ENCODE results near the gene MROH9. TPM values are rescaled to one million over a fixed set of nuclear protein-coding genes. Genes with fewer than 3 reads are reported as not detected.

The MROH9 gene
- total RNA-seq, 2 donors from 2014 or later: not detected

GRCh38 chr1:171062902-171063301, 127.6 kb downstream of the MROH9 start:
- Mint-ChIP-seq H3K27ac (no peak overlapping the region), H3K36me3 (ENCODE audit: low read depth) (no peaks in the 10 kb centered on the region), H3K27me3 (peaks cover 1% of the 10 kb centered on the region), H3K4me3 (no peak overlapping the region), H3K4me1 (no peaks in the 10 kb centered on the region)
- no peaks in the 10 kb centered on the region for H3K9me3 ChIP-seq (ENCODE audit: control insufficient read depth, low read length, poor library complexity, severe bottlenecking)
- no peak for ATAC-seq
- DNase-seq: no peak

GRCh38 chr1:171075041-171075440, 139.7 kb downstream of the MROH9 start:
- Mint-ChIP-seq H3K27me3 (peaks cover 10% of the 10 kb centered on the region), H3K4me1 (no peaks in the 10 kb centered on the region), H3K4me3 (no peak overlapping the region), H3K36me3 (ENCODE audit: low read depth) (peaks cover 3% of the 10 kb centered on the region), H3K27ac (no peak overlapping the region)
- no peak for ATAC-seq
- DNase-seq: no peak
- H3K9me3 ChIP-seq (ENCODE audit: control insufficient read depth, low read length, poor library complexity, severe bottlenecking): no peaks in the 10 kb centered on the region

- no peaks in the 10 kb centered on the region for H3K9me3 ChIP-seq (ENCODE audit: control insufficient read depth, low read length, poor library complexity, severe bottlenecking)
- Mint-ChIP-seq H3K27me3 (peaks cover 28% of the 10 kb centered on the region), H3K4me3 (no peak overlapping the region), H3K27ac (no peak overlapping the region), H3K36me3 (ENCODE audit: low read depth) (peaks cover 3% of the 10 kb centered on the region), H3K4me1 (no peaks in the 10 kb centered on the region)
- no peak for ATAC-seq
- no peak for DNase-seq
Measured at GRCh38 chr1:171081314-171081753, 146.0 kb downstream of the MROH9 start.

GRCh38 chr1:171081763-171082201, 146.4 kb downstream of the MROH9 start:
- H3K27me3 Mint-ChIP-seq: peaks cover 28% of the 10 kb centered on the region
- H3K9me3 ChIP-seq (ENCODE audit: control insufficient read depth, low read length, poor library complexity, severe bottlenecking): no peaks in the 10 kb centered on the region

GRCh38 chr1:171082606-171083005, 147.3 kb downstream of the MROH9 start:
- ATAC-seq: no peak
- H3K4me1 Mint-ChIP-seq: no peaks in the 10 kb centered on the region
- H3K27me3 Mint-ChIP-seq: peaks cover 25% of the 10 kb centered on the region
- H3K27ac Mint-ChIP-seq: no peak overlapping the region
- no peaks in the 10 kb centered on the region for H3K9me3 ChIP-seq (ENCODE audit: control insufficient read depth, low read length, poor library complexity, severe bottlenecking)
- DNase-seq: no peak
- H3K4me3 Mint-ChIP-seq: no peak overlapping the region
- H3K36me3 Mint-ChIP-seq (ENCODE audit: low read depth): no peaks in the 10 kb centered on the region

More at GRCh38 chr1:171081763-171082201, 146.4 kb downstream of the MROH9 start:
- no peak for DNase-seq
- no peak for ATAC-seq
- H3K4me3 Mint-ChIP-seq: no peak overlapping the region
- H3K36me3 Mint-ChIP-seq (ENCODE audit: low read depth): no peaks in the 10 kb centered on the region
- H3K27ac Mint-ChIP-seq: no peak overlapping the region
- H3K4me1 Mint-ChIP-seq: no peaks in the 10 kb centered on the region

GRCh38 chr1:171083222-171083621, 147.9 kb downstream of the MROH9 start:
- Mint-ChIP-seq H3K4me1 (no peaks in the 10 kb centered on the region), H3K36me3 (ENCODE audit: low read depth) (no peaks in the 10 kb centered on the region), H3K27ac (no peak overlapping the region), H3K27me3 (peaks cover 25% of the 10 kb centered on the region), H3K4me3 (no peak overlapping the region)
- ATAC-seq: no peak
- no peak for DNase-seq
- H3K9me3 ChIP-seq (ENCODE audit: control insufficient read depth, low read length, poor library complexity, severe bottlenecking): no peaks in the 10 kb centered on the region

GRCh38 chr1:171084091-171084490, 148.8 kb downstream of the MROH9 start:
- no peaks in the 10 kb centered on the region for H3K4me1 Mint-ChIP-seq
- no peak overlapping the region for H3K27ac Mint-ChIP-seq
- H3K9me3 ChIP-seq (ENCODE audit: control insufficient read depth, low read length, poor library complexity, severe bottlenecking): no peaks in the 10 kb centered on the region
- no peak for ATAC-seq
- peaks cover 25% of the 10 kb centered on the region for H3K27me3 Mint-ChIP-seq
- H3K36me3 Mint-ChIP-seq (ENCODE audit: low read depth): no peaks in the 10 kb centered on the region
- DNase-seq: no peak
- no peak overlapping the region for H3K4me3 Mint-ChIP-seq

- peaks cover 25% of the 10 kb centered on the region for H3K27me3 Mint-ChIP-seq
- H3K4me3 Mint-ChIP-seq: no peak overlapping the region
- H3K27ac Mint-ChIP-seq: no peak overlapping the region
Measured at GRCh38 chr1:171084870-171085269, 149.5 kb downstream of the MROH9 start.

GRCh38 chr1:171087896-171088295, 152.6 kb downstream of the MROH9 start:
- H3K27me3 Mint-ChIP-seq: peaks cover 27% of the 10 kb centered on the region
- no peaks in the 10 kb centered on the region for H3K36me3 Mint-ChIP-seq (ENCODE audit: low read depth)
- H3K27ac Mint-ChIP-seq: no peak overlapping the region
- ATAC-seq (no peak), DNase-seq (no peak)
- H3K9me3 ChIP-seq (ENCODE audit: control insufficient read depth, low read length, poor library complexity, severe bottlenecking): no peaks in the 10 kb centered on the region
- peaks cover 2% of the 10 kb centered on the region for H3K4me1 Mint-ChIP-seq
- H3K4me3 Mint-ChIP-seq: no peak overlapping the region

More at GRCh38 chr1:171084870-171085269, 149.5 kb downstream of the MROH9 start:
- H3K36me3 Mint-ChIP-seq (ENCODE audit: low read depth): no peaks in the 10 kb centered on the region
- H3K4me1 Mint-ChIP-seq: no peaks in the 10 kb centered on the region
- DNase-seq (no peak), ATAC-seq (no peak)
- H3K9me3 ChIP-seq (ENCODE audit: control insufficient read depth, low read length, poor library complexity, severe bottlenecking): no peaks in the 10 kb centered on the region

- H3K4me3 Mint-ChIP-seq: no peak within 1 kb of the TSS
- peaks cover 18% of the 10 kb centered on the region for H3K27me3 Mint-ChIP-seq
- DNase-seq (no peak), ATAC-seq (no peak)
- H3K9me3 ChIP-seq (ENCODE audit: control insufficient read depth, low read length, poor library complexity, severe bottlenecking): no peaks in the 10 kb centered on the region
- H3K4me1 Mint-ChIP-seq: peaks cover 2% of the 10 kb centered on the region
- H3K36me3 Mint-ChIP-seq (ENCODE audit: low read depth): no peaks in the 10 kb centered on the region
- no peak within 1 kb of the TSS for H3K27ac Mint-ChIP-seq
Measured at GRCh38 chr1:171090604-171091003, 155.3 kb downstream of the MROH9 start, which contains the start of gene FMO3. FMO3 (plus strand) TSS chr1:171090905; CDS start chr1:171092659, 1,754 bp downstream.

- no peak for ATAC-seq
- Mint-ChIP-seq H3K27me3 (peaks cover 25% of the 10 kb centered on the region), H3K4me3 (no peak overlapping the region), H3K36me3 (ENCODE audit: low read depth) (no peaks in the 10 kb centered on the region), H3K27ac (no peak overlapping the region), H3K4me1 (no peaks in the 10 kb centered on the region)
- H3K9me3 ChIP-seq (ENCODE audit: control insufficient read depth, low read length, poor library complexity, severe bottlenecking): no peaks in the 10 kb centered on the region
- no peak for DNase-seq
Measured at GRCh38 chr1:171103862-171104261, 168.5 kb downstream of the MROH9 start.

GRCh38 chr1:171107262-171107940, 172.1 kb downstream of the MROH9 start:
- peaks cover 37% of the 10 kb centered on the region for H3K27me3 Mint-ChIP-seq
- no peak overlapping the region for H3K4me3 Mint-ChIP-seq
- H3K4me1 Mint-ChIP-seq: no peaks in the 10 kb centered on the region
- no peaks in the 10 kb centered on the region for H3K36me3 Mint-ChIP-seq (ENCODE audit: low read depth)
- ATAC-seq (no peak), DNase-seq (no peak)
- no peaks in the 10 kb centered on the region for H3K9me3 ChIP-seq (ENCODE audit: control insufficient read depth, low read length, poor library complexity, severe bottlenecking)
- no peak overlapping the region for H3K27ac Mint-ChIP-seq

- Mint-ChIP-seq H3K27me3 (peaks cover 38% of the 10 kb centered on the region), H3K4me3 (no peak overlapping the region), H3K36me3 (ENCODE audit: low read depth) (no peaks in the 10 kb centered on the region), H3K27ac (no peak overlapping the region), H3K4me1 (no peaks in the 10 kb centered on the region)
- no peaks in the 10 kb centered on the region for H3K9me3 ChIP-seq (ENCODE audit: control insufficient read depth, low read length, poor library complexity, severe bottlenecking)
- ATAC-seq (no peak), DNase-seq (no peak)
Measured at GRCh38 chr1:171107969-171108368, 172.6 kb downstream of the MROH9 start.

- no peak for ATAC-seq
- H3K27ac Mint-ChIP-seq: no peak overlapping the region
- H3K27me3 Mint-ChIP-seq: peaks cover 48% of the 10 kb centered on the region
- no peak for DNase-seq
- no peaks in the 10 kb centered on the region for H3K9me3 ChIP-seq (ENCODE audit: control insufficient read depth, low read length, poor library complexity, severe bottlenecking)
- H3K36me3 Mint-ChIP-seq (ENCODE audit: low read depth): no peaks in the 10 kb centered on the region
- no peak overlapping the region for H3K4me3 Mint-ChIP-seq
- H3K4me1 Mint-ChIP-seq: no peaks in the 10 kb centered on the region
Measured at GRCh38 chr1:171109966-171110365, 174.6 kb downstream of the MROH9 start.

Data from T-helper 17 cell (primary cell).